Fibroblast of the conjunctiva (primary cell): ENCODE results near the gene PNPLA5.

Experiments used
- DNase-seq: peaks from one replicate; pipeline ENCODE4 v3.0.0-alpha.2; 2010; ENCODE audit warnings: low read depth

The PNPLA5 gene

DNA sequence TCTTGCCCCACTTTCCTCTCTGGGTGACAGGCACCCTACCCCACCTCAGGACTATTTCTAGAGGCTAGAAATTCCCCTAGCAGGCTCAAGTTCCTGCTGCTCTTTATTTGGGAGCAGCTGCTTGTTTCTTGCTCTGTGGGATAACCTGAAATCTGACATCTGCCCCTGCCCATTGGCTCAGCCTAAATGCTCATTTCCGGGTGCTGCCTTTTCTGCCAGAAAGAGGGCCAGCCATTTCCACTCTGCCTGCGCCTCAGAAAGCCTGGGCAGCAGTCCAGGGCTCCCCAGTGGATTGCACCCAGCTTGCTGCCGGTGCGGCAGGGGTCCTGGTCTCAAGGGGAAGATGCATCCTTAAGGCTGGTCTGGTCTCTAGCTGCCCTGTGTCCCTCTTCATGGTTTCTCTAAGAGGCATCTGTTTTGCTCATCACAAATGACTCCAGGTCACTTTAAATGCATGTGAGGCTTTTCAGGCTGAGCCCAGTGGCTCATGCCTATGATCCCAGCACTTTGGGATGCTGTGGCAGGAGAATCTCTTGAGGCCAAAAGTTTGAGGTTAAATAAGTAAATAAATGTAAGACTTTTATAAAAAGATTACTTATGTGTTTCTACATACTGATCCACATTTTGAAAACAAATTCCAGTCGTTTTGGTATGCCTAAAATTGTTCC, 10.3 kb upstream of the PNPLA5 start:
- peak; percentile 78 for DNase-seq

DNA sequence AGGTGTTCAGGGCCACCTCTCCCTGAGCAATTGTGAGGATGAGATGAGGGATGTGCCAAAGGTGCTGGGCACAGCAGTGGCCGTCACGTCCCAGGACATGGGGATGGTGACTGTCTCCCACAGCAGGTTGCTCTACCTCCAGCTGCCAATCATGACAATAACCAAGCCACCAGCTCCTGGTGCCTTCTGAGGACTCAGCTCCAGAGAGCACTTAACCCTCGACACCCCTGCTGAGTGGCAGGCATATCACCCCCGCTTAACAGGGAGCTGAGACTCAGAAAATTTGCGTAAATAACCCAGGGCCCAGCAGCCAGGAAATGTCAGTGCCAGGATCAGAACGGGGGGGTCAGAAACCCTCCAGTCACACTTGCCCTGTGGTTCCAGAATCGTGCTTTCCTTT, 8.4 kb upstream of the PNPLA5 start:
- DNase-seq = no peak

DNA sequence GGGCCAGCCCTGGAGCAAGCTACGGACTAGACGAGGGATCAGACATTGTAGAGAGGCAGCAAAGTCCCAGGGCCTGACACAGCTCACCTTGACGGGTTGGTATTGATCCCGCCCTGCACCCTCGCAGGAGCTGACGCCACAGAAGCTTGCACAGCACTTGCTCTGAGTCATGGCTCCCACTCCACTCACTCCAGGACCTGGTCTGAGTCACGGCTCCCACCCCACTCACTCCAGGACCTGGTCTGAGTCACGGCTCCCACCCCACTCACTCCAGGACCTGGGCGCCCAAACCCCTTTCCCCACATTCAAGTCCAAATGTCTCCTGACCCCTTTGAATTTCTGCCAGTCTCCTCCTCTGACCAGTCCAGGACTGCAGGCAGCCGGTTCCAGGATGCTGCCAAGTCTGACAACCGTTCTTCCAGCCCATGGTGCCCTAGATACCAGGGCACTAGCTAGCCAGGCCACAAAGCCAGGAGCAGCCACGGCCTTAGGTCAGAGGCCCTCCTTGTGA, 6.0 kb upstream of the PNPLA5 start:
- peak; percentile 18 for DNase-seq

DNA sequence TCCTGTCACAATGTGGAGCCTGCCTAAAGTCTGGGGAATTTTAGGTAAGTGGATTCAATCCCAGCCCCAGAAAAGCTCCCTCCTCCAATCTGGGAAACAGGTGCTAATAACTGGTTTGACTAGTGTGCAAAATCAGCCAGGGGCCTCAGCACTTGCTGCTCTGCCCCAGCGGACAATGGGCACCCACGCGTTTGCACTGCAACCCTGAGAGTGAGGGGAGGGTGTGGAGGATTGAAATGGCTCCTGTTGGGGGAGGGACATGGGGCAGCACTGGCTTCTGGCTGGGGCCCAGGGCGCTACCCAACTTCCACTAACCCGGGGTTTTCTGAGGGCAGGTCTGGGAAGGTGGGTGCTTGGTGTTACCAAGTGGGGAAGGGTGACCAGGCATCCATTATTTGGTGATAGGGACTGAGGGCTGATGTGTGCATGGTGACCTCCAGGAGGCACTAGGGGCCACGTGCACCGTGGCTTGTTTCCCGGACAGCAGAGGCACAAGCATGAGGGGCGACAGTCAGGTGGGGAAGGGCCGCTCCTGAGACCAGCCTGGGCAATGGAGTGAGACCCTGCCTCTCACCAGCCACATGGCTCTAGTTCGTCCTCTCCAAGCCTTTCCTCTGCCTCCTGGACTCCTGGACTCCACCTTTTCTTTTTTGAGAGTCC, 4.3 kb upstream of the PNPLA5 start:
- no peak for DNase-seq

DNA sequence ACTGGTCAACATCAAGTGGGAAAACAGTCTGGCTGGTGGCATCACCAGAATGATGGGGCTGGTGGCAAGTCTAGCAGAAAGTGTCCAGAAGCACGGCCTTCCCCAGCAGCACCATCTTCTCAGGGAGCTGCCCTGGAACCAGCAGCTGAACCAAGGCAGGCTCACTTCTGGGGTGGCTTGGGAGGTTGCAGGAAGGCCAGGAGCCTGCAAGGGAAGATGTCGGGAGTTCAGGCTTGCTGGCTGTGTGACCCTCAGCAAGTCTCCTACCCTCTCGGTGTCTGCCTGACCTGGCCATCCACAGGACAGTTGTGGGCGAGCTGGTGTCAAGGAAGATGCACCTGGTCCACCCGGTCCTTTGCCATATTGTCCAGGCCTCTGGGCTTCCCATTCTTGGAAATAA, 2.3 kb upstream of the PNPLA5 start:
- DNase-seq = no peak

DNA sequence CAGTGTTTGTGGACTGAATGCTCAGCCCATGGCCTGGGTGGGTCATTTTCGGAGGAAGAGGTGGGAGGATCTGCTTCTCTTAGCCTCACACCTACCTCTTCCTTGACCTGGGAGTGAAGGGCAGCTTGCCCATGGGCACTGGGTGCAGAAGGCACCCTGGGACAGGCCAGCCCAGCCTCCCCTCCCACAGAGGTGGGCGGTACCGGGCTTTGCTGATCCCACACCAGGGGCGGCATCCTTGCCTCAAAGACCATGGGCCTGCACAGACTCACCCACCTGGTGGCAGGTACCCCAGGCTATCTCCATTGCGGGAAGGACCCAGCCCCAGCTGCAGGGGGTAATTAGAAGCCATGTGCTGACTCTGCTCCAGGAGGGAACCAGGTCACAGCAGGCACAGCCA, 1.5 kb upstream of the PNPLA5 start:
- DNase-seq = no peak

DNA sequence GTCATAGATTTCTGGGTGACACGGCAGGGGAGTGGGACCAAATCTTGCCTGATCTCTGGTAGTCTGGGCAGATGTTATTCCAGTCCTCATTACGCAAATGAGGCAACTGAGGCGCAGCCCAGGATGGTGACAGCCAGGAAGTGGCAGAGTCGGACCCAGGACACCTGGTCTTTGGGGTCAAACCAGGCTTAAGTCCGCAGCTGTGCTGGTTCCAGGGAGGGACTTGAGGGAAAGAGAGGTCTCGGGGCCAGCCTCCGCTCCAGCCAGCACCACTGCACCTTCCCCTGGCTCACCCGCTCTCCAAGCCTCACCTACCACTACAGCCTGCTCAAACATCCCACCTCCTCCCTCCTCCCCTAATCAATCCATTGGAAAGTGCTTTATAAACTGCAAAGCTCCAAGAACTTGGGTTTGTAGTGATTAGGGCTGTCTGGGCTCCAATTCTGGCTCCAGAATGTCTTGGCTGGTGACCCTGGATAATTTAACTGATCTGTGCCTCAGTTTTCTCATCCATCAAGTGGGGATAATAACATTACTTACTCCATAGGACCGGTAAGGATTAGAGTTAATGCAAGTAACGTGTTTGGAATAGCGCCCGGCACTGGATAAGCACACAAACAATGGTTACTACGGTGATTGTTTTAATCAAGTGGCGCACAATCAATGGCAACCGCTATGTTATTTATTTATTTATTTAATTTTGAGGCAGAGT, 526 bp upstream of the PNPLA5 start:
- DNase-seq = no peak

DNA sequence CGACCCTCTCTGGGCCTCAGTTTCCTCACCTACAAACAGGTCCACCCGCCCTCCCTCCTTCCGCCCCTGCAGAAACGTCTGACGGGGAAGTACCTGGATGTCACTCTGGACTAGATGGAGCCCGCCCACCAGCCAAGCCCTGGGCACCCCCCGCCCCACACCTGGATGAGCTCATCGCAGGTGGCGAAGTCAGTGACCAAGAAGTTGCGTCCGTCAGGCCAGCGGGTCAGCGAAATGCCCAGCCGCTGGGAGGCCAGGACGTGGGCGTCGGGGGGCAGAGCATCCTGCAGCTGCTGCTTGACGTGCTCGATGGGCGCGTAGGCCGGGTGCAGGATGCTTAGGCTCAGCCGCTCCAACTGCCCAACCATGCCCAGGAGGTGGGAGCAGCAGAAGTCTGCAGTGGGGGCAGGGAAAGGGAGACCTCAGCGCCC, 897 bp downstream of the PNPLA5 start:
- no peak for DNase-seq

DNA sequence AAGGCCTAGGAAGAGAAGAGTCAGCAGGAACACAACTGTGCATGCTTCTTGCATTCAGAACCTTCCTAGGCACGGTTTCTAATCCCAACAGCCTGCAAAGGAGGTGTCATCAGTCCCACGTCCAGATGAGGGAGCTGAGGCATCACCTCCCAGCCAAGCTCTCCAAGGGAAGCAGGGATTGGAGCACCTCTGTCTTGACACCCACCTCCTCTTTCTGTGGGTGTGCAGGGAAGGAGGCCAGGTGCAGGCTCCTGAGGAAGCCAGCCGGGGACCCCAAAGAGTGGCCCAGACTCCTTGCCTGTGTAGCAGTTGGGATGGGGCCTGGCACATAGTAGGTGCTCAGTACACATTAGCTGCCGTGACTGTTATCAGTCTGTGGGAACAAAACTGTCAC, 2.0 kb downstream of the PNPLA5 start:
- DNase-seq = no peak

DNA sequence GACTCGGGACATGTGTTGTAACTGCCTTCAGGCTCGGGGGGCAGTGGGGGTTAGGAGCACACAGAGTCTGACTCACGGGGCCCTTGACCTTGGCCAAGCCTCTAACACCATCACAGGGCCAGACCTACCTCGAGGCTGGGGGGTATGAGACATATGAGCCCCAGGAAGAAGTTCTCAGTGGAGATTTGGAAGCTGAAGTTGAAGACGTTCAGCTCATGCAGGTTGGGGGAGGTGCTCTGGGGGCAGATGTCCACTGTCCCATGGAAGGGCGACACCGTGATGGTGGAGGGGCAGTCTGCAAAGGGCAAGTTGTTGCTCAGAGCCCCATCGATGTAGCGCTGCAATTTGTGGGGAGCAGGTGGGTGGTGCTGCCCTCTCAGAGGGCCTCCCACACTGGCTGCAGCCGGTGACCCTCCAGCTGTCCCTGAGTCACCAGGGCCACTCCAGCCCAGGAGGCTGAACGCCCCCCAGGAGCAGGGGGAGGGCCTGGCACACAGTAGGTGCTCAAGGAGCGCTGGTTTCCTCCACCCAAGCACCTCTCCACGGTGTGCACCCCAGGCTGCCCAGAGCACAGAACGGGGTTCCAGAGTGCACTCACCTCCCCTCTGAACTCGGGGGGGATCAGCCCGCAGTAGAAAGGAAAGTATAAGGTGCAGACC, 2.5 kb downstream of the PNPLA5 start:
- no peak for DNase-seq

DNA sequence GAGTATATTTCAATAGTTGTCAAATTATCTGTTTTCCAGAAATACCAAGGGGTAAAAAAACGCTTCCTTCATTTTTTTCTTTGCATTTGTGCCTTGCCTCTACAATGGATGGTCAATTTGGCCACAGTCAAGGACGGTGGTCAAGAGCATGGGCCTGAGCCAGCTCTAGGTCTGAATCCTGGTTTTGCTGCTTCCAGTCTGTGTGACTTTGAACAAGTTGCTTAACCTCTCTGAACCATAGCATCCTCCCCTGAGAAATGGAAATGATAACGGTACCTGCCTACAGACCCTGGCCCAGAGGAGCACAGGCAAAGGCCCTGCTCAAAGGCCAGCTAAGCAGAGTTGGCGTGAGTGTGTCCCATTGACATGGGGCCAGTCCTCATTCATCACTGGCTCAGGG, 3.1 kb downstream of the PNPLA5 start:
- no peak for DNase-seq

DNA sequence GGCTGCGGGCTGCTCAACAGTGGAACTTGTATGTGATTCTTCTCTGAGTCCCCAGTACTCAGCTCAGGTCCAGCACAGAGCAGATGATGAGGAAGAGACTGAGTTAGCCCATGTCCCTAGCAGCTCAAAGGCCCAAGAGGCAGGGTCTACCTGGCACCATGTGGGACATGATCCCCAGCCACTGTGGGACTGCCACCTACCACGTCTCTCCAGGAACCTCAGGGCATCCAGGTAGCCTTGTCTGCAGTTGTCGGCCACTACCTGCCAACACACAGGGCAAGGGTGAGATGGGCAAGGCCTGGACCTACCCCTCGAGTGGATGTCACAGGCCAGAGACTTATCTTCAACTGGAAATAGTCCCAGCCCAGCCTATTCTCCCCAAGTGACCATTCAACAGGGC, 4.4 kb downstream of the PNPLA5 start:
- no peak for DNase-seq

DNA sequence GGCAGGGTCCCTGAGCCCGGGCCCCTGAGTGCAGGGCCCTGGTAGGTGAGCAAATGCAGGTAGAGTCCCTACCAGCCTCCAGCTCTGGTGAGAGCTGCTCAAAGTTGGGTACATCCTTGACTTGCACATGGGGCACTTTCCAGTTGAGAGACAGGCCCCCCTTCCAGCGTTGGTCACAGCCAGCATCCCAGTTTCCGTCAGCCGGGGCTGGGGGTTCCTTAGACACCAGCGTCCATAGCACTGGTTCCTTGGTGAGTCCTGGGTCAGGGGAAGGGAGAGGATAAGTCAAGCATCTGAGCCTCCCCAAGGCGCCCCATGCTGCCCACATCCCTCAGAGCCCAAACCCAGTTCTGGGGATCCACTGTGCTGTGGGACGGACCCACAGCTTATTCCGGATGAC, 5.6 kb downstream of the PNPLA5 start:
- DNase-seq = no peak

DNA sequence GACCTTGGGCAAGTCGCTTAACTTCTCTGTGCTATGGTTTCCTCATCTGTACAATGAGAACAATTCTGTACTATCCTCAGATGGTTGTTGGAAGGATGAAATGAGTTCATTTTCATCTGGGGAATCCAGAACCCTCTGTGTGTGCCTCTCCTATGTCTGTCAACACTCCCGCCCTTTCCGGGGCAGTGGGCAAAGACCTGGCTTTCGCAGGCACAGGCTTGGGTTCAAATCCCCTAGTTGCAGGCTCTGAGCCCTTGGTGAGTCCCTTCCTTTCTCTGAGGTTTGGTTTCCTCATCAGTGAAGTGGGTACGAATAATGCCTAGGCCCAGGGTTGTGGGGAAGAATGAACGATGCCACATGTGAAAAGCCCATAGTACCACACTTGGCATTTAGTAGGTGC, 6.0 kb downstream of the PNPLA5 start:
- DNase-seq = no peak

DNA sequence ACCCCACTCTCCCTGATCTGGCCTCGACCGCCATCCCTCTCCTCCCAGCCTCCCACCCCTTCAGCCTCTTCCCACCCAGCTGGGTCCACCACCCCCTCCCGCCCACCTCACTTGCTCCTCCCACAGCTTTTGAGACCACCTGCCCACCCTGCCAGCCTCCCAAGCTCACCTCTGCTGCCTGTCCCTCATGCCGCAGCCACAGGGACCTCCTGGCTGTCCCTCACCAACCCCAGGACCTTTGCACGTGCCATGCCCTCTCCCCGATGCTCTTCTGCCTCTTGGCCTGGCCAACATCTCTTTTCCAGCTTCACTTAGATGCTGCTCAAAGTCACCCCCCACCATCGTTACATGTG, 6.5 kb downstream of the PNPLA5 start:
- no peak for DNase-seq

DNA sequence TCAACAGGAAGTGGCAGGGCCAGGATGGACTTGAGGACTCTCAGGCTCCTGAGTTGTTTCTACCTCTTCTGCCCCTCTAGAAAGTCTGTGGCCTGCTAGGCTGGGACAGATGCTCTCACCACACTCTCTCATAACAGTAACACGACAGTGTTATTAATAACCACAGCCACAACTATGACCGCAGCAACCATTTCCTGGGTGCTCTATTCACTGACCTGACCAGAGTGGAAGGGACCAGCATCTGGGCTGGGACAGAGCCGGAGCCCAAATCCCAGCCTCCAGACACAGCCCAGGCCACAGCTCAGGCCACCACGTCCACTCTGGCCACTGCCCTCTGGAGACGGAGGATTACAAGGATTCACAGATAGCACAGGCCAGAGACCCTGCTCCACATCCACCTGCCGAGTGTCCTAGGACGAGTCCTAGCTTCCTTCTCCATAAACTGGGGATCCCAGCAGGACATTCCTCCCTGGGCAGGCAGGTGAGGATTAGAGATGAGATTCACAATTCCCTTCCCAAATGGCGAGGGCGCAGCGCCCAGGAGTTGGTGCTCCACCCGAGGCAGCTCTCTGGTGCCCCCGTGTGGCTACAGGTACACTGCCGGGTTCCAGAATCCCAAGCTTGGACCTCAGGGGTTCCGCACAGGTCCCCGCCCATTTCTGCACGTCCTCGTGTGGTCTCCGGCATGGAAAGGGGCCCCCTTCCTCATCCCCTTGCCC, 7.1 kb downstream of the PNPLA5 start:
- DNase-seq = no peak

DNA sequence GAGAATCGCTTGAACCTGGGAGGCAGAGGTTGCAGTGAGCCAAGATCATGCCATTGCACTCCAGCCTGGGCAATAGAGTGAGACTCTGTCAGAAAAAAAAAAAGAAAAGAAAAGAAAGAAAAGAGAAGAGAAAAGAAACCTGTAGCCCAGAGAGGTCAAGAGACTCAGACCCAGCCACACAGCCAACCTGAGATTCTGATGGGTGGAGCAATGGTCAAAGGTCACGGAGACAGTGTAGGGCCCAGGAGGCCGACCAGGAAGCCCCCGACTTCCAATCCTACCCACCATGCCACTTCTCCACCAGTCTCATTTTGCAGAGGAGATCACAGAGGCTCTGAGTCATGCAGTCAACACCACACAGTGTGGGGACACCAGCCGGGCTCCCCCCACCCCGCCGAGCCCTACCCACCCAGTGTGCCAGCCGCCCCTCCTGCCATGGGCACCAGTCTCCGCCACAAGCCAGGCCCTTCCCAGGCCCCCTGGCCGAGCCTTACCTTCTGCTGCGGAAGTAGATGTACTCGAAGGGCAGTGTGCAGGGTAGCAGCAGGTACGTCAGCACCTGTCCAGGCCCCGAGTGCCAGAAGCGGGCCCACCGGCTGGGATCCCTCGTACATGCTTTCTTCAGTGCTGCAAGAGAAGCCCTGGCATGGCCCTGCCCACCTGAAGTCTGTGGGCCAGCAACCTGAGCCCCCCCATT, 7.9 kb downstream of the PNPLA5 start:
- no peak for DNase-seq

DNA sequence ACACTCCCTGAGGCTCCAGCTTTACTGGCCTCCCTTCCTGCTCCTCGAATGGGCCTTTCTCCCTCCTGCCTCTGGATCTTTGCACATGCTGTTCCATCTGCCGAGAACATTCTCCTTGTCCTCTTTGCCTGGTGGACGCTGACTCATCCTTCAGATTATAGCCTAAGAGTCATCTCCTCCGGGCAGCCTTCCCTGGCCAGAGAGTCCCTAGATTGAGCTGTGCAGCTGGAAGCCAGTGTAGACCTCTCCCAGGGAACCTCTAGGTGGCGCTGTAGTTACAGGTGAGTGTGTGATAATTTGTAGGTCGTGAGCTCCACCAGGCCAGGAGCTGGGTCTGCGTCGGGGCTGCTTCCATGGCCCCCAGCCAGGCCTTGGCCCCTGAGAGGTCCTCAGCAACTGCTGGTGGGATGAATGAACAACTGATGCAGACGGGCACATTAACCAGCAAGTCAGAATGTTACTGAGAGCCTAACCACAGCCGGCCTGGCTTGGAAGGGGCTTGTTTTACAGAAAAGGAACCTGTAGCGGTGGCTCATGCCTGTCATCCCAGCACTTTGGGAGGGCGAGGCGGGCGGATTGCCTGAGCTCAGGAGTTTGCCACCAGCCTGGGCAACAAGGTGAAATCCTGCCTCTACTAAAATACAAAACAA, 8.7 kb downstream of the PNPLA5 start:
- peak; percentile 61 for DNase-seq

DNA sequence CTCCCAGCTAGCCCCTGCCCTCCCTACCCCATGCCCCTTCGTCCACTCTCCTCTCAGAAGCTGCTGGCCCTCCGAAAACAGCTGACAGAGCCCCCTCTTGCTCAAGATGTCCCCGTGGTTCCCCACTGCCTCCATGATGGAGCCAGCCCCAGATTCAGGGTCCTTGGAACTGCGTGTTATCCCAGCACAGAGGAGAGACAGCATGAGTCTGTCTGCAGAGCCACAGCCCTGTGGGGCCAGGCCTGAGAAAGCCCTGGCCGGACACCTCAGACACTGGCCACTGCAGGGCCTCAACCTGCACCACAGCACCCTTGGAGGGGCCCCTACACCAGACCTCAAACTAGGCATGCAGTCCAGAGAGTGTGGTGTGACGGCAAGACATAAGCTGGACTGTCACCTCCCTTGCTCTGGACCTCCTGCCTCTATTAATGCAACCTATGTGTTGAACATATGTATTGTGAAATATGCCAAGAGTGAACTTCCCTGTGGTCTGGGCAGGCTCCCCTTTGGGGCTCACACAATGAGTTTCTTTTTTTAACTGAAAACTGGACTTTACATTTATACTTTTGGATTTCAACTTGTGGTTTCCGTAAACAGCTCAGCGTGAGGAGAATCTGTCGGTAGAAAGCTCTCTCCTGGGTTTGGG, 9.6 kb downstream of the PNPLA5 start:
- no peak for DNase-seq
